GM23338 (cell line): ENCODE data around the gene HAUS5.
A peak's percentile ranks its signal among the peaks of the same experiment; 100 is the strongest.

Experiments used
- CREB1 ChIP-seq: fragments of 250-450 bp; sonication (Bioruptor Pico); IDR thresholded peaks from 2 replicates; pipeline ENCODE4 v1.5.0; 2020; ENCODE audit warnings: low read depth, mild to moderate bottlenecking, moderate library complexity
- ETS1 ChIP-seq: IDR thresholded peaks from 2 replicates; pipeline ENCODE4 v1.6.1; 2016; ENCODE audit warnings: antibody characterized with exemption
- EZH2 ChIP-seq: fragments of 200-600 bp; sonication (generic); IDR thresholded peaks from one replicate; pipeline ENCODE4 v1.8.0; 2017; ENCODE audit warnings: antibody characterized with exemption, mild to moderate bottlenecking, low read depth; ENCODE audit not compliant: unreplicated experiment
- EZH2phosphoT487 ChIP-seq: fragments of 200-600 bp; sonication (generic); IDR thresholded peaks from one replicate; pipeline ENCODE4 v1.8.1; 2018; ENCODE audit warnings: antibody characterized with exemption; ENCODE audit not compliant: unreplicated experiment
- POLR2AphosphoS5 ChIP-seq: IDR thresholded peaks from 2 replicates; pipeline ENCODE4 v1.6.1; 2016; ENCODE audit warnings: antibody characterized with exemption, low read depth
- STAT1 ChIP-seq: IDR thresholded peaks from one replicate; pipeline ENCODE4 v1.6.1; 2016; ENCODE audit warnings: antibody characterized with exemption; ENCODE audit not compliant: unreplicated experiment
- ZNF462 ChIP-seq: fragments of 250-450 bp; sonication (Bioruptor Pico); IDR thresholded peaks from 2 replicates; pipeline ENCODE4 v1.5.0; 2020; ENCODE audit warnings: mild to moderate bottlenecking, moderate library complexity
- TF ChIP-seq, protein P1 (sequence below), 2 experiments: fragments of 200-600 bp in 1 of 2; sonication (generic) in 1 of 2; conservative IDR thresholded peaks; 2 replicates each; pipeline versions ENCODE4 v1.5.1 to v1.6.1; 2016 to 2017; ENCODE audit warnings: antibody characterized with exemption in 2 of 2, low read depth in 2 of 2, mild to moderate bottlenecking in 2 of 2, moderate library complexity in 1 of 2
- TF ChIP-seq, protein P2 (sequence below): IDR thresholded peaks from one replicate; pipeline ENCODE4 v1.6.1; 2018; ENCODE audit warnings: antibody characterized with exemption; ENCODE audit not compliant: unreplicated experiment

GRCh38 chr19:35657904-35658700, 45.6 kb downstream of the HAUS5 start:
- no peak for TF ChIP-seq POLR2AphosphoS5
- TF ChIP-seq EZH2: no peak
- TF ChIP-seq STAT1: no peak
- TF ChIP-seq ZNF462 (CRISPR knock-in tag): no peak
- TF ChIP-seq, protein P1, sequence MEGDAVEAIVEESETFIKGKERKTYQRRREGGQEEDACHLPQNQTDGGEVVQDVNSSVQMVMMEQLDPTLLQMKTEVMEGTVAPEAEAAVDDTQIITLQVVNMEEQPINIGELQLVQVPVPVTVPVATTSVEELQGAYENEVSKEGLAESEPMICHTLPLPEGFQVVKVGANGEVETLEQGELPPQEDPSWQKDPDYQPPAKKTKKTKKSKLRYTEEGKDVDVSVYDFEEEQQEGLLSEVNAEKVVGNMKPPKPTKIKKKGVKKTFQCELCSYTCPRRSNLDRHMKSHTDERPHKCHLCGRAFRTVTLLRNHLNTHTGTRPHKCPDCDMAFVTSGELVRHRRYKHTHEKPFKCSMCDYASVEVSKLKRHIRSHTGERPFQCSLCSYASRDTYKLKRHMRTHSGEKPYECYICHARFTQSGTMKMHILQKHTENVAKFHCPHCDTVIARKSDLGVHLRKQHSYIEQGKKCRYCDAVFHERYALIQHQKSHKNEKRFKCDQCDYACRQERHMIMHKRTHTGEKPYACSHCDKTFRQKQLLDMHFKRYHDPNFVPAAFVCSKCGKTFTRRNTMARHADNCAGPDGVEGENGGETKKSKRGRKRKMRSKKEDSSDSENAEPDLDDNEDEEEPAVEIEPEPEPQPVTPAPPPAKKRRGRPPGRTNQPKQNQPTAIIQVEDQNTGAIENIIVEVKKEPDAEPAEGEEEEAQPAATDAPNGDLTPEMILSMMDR (conservative IDR thresholded peaks at IDR 0.05; ENCODE audit: low read depth in 2 of 2): peak; percentile 4 to 26; a peak in 1 of 4 replicates
- no peak for TF ChIP-seq CREB1 (CRISPR knock-in tag)
- TF ChIP-seq EZH2phosphoT487: no peak
- no peak for TF ChIP-seq ETS1
- TF ChIP-seq, protein P2, sequence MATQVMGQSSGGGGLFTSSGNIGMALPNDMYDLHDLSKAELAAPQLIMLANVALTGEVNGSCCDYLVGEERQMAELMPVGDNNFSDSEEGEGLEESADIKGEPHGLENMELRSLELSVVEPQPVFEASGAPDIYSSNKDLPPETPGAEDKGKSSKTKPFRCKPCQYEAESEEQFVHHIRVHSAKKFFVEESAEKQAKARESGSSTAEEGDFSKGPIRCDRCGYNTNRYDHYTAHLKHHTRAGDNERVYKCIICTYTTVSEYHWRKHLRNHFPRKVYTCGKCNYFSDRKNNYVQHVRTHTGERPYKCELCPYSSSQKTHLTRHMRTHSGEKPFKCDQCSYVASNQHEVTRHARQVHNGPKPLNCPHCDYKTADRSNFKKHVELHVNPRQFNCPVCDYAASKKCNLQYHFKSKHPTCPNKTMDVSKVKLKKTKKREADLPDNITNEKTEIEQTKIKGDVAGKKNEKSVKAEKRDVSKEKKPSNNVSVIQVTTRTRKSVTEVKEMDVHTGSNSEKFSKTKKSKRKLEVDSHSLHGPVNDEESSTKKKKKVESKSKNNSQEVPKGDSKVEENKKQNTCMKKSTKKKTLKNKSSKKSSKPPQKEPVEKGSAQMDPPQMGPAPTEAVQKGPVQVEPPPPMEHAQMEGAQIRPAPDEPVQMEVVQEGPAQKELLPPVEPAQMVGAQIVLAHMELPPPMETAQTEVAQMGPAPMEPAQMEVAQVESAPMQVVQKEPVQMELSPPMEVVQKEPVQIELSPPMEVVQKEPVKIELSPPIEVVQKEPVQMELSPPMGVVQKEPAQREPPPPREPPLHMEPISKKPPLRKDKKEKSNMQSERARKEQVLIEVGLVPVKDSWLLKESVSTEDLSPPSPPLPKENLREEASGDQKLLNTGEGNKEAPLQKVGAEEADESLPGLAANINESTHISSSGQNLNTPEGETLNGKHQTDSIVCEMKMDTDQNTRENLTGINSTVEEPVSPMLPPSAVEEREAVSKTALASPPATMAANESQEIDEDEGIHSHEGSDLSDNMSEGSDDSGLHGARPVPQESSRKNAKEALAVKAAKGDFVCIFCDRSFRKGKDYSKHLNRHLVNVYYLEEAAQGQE: no peak
